Measurements from ENCODE around the gene KLK3.
"Not testable (repeated sequence)": the region's sequence is repeated elsewhere in the genome, so short reads cannot be mapped to it uniquely, and the experiment has no call there.

The KLK3 gene

DNA sequence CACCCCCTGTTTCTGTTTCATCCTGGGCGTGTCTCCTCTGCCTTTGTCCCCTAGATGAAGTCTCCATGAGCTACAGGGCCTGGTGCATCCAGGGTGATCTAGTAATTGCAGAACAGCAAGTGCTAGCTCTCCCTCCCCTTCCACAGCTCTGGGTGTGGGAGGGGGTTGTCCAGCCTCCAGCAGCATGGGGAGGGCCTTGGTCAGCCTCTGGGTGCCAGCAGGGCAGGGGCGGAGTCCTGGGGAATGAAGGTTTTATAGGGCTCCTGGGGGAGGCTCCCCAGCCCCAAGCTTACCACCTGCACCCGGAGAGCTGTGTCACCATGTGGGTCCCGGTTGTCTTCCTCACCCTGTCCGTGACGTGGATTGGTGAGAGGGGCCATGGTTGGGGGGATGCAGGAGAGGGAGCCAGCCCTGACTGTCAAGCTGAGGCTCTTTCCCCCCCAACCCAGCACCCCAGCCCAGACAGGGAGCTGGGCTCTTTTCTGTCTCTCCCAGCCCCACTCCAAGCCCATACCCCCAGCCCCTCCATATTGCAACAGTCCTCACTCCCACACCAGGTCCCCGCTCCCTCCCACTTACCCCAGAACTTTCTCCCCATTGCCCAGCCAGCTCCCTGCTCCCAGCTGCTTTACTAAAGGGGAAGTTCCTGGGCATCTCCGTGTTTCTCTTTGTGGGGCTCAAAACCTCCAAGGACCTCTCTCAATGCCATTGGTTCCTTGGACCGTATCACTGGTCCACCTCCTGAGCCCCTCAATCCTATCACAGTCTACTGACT lies at the start of gene KLK3:
Gene KLK3 (plus strand): TSS at position 280 of the 775 bp plus-strand sequence. CDS start 41 bp downstream, at position 321.
- Histone ChIP-seq H3K4me3 (ENCODE audit: low read depth, low read length) (no peak within 1 kb of the TSS), H3K27ac (no peak within 1 kb of the TSS), H3K27me3 (replicated peaks) (no peaks in the 10 kb centered on the region), H3K36me3 (replicated peaks) (no peaks in the 10 kb centered on the region)
- TF ChIP-seq, protein P1, sequence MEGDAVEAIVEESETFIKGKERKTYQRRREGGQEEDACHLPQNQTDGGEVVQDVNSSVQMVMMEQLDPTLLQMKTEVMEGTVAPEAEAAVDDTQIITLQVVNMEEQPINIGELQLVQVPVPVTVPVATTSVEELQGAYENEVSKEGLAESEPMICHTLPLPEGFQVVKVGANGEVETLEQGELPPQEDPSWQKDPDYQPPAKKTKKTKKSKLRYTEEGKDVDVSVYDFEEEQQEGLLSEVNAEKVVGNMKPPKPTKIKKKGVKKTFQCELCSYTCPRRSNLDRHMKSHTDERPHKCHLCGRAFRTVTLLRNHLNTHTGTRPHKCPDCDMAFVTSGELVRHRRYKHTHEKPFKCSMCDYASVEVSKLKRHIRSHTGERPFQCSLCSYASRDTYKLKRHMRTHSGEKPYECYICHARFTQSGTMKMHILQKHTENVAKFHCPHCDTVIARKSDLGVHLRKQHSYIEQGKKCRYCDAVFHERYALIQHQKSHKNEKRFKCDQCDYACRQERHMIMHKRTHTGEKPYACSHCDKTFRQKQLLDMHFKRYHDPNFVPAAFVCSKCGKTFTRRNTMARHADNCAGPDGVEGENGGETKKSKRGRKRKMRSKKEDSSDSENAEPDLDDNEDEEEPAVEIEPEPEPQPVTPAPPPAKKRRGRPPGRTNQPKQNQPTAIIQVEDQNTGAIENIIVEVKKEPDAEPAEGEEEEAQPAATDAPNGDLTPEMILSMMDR (IDR thresholded peaks at IDR 0.05; ENCODE audit: low read depth, low read length, missing control alignments) = no peak
- in situ Hi-C loops (cut with HindIII; ENCODE audit: low pct_ligation_motif_present, low sequenced_read_pairs) = no loop called here
- no peak for DNase-seq

DNA sequence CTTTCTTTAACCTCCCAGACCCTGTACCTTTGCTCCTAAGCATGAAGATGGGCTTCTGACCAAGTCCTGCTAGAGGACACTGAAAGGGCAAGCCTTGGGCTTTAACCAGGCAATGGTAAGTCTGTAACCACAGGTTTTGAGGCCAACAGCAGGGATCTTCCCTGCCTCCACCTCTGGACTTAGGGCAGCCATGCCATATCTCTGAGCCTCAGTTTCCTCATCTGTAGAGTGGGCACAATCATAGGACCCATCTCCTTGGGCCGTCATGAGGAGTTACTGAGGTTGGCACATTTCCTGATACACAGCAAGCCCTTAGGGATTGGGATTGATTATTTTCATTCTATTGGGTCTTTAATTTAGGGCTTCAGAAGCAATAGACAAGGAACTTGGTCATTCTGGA lies 45.9 kb upstream of the KLK3 start:
- TF ChIP-seq, protein P1 (IDR thresholded peaks at IDR 0.05; ENCODE audit: low read depth, low read length, missing control alignments) = no peak

DNA sequence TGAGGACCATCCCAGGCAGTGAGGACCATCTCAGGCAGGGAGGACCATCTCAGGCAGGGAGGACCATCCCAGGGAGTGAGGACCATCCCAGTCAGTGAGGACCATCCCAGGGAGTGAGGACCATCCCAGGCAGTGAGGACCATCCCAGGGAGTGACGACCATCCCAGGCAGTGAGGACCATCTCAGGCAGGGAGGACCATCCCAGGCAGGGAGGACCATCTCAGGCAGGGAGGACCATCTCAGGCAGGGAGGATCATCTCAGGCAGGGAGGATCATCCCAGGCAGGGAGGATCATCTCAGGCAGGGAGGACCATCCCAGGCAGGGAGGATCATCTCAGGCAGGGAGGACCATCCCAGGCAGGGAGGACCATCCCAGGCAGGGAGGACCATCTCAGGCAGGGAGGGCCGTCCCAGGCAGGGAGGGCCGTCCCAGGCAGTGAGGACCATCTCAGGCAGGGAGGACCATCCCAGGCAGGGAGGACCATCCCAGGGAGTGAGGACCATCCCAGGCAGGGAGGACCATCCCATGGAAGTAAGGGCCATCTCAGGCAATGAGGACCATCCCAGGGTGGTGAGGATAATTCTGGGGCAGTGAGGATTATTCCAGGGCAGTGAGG lies 43.0 kb upstream of the KLK3 start:
- in situ Hi-C loops (cut with HindIII; ENCODE audit: low pct_ligation_motif_present, low sequenced_read_pairs); DNase-seq; H3K36me3 ChIP-seq (replicated peaks); H3K27me3 ChIP-seq (replicated peaks); H3K4me3 ChIP-seq (ENCODE audit: low read depth, low read length); H3K27ac ChIP-seq: not testable (repeated sequence)

More for the DNA sequence above, 45.9 kb upstream of the KLK3 start:
- Histone ChIP-seq H3K36me3 (replicated peaks) (no peaks in the 10 kb centered on the region), H3K4me3 (ENCODE audit: low read depth, low read length) (no peak overlapping the region), H3K27me3 (replicated peaks) (no peaks in the 10 kb centered on the region), H3K27ac (no peak overlapping the region)
- DNase-seq = no peak
- in situ Hi-C loops (cut with HindIII; ENCODE audit: low pct_ligation_motif_present, low sequenced_read_pairs) = no loop called here

DNA sequence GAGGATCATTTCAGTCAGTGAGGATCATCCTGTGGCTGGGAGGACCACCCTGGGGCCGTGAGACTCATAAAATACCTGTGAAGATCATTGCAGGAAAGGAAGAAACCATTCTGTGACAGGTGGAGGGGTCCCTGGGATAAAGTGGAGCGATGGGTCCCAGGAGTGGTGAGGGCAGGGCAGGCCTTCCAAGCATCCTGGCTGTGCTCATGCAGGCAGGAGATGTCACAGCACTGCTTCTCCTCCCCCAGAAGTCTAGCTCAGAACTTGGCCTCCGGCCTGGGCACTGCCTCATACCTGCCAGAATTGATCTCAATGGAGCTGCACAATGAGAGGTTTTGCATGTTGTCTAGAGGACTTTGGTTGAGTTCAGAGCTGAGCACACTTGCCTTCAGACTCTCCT lies 42.2 kb upstream of the KLK3 start:
- DNase-seq = no peak
- TF ChIP-seq, protein P1 (IDR thresholded peaks at IDR 0.05; ENCODE audit: low read depth, low read length, missing control alignments) = no peak
- in situ Hi-C loops (cut with HindIII; ENCODE audit: low pct_ligation_motif_present, low sequenced_read_pairs) = no loop called here
- no peaks in the 10 kb centered on the region for H3K36me3 ChIP-seq (replicated peaks)
- H3K27ac ChIP-seq = no peak overlapping the region
- no peaks in the 10 kb centered on the region for H3K27me3 ChIP-seq (replicated peaks)
- no peak overlapping the region for H3K4me3 ChIP-seq (ENCODE audit: low read depth, low read length)

DNA sequence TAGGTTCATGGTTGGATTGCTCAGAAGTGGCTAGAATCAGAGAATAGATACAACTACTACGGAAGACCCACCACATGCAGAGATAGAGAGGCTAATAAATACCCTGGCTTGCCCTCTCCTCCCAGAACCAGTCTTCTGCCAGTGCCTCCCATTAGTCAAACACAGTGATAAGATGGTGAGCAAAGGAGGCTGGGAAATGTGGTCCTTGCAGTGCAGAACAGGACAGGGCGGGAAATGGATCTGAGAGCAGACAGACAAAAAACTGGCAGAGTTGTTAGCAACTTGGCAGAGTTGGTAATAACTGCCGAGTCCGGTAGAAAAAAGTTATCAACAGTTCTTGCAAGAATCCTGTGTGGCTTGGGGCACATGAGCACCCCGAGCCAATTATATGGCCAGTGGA lies 39.8 kb upstream of the KLK3 start:
- Histone ChIP-seq H3K4me3 (ENCODE audit: low read depth, low read length) (no peak overlapping the region), H3K27ac (no peak overlapping the region), H3K36me3 (replicated peaks) (no peaks in the 10 kb centered on the region), H3K27me3 (replicated peaks) (peaks cover 10% of the 10 kb centered on the region)
- TF ChIP-seq, protein P1 (IDR thresholded peaks at IDR 0.05; ENCODE audit: low read depth, low read length, missing control alignments) = no peak
- in situ Hi-C loops (cut with HindIII; ENCODE audit: low pct_ligation_motif_present, low sequenced_read_pairs) = no loop called here
- DNase-seq = no peak

DNA sequence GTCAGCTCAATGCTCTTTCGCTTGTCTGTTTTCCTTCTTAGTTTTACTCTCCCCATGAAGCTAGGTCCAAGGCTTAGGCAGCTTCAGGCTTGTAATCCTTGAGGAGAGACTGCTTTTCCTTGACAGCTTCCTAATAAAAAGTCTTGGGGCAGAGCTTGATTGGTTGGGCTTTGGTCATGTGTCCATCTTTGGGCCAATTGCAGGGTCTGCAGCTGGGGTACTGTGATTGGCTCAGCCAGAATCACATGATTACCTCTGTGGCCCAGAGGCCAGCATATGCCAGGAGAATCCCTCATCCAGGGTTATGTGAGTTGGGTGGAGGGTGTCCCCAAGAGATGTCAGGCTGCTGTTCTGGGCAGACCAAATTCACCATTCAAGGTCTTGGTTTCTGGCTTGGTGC lies 39.3 kb upstream of the KLK3 start:
- peaks cover 11% of the 10 kb centered on the region for H3K27me3 ChIP-seq (replicated peaks)
- no peak overlapping the region for H3K4me3 ChIP-seq (ENCODE audit: low read depth, low read length)
- DNase-seq = no peak
- TF ChIP-seq, protein P1 (IDR thresholded peaks at IDR 0.05; ENCODE audit: low read depth, low read length, missing control alignments) = no peak
- no peaks in the 10 kb centered on the region for H3K36me3 ChIP-seq (replicated peaks)
- H3K27ac ChIP-seq = no peak overlapping the region
- in situ Hi-C loops (cut with HindIII; ENCODE audit: low pct_ligation_motif_present, low sequenced_read_pairs) = no loop called here

Data from brain microvascular endothelial cell (primary cell).